GM21825 (cell line): ENCODE results near the gene EPHB1.
"Not testable (repeated sequence)": the region's sequence is repeated elsewhere in the genome, so short reads cannot be mapped to it uniquely, and the experiment has no call there.

Source experiments
- ATAC-seq: cut with Tn5 transposase; IDR thresholded peaks from one replicate; pipeline ENCODE4 v1.9.1; 2021; ENCODE audit warnings: mild to moderate bottlenecking, moderate library complexity; ENCODE audit not compliant: unreplicated experiment

EPHB1 gene

GRCh38 chr3:135034291-135034768 is 239.3 kb downstream of the EPHB1 start:
- ATAC-seq, result no peak

GRCh38 chr3:135034891-135035440 is 239.9 kb downstream of the EPHB1 start:
- no peak for ATAC-seq

DNA sequence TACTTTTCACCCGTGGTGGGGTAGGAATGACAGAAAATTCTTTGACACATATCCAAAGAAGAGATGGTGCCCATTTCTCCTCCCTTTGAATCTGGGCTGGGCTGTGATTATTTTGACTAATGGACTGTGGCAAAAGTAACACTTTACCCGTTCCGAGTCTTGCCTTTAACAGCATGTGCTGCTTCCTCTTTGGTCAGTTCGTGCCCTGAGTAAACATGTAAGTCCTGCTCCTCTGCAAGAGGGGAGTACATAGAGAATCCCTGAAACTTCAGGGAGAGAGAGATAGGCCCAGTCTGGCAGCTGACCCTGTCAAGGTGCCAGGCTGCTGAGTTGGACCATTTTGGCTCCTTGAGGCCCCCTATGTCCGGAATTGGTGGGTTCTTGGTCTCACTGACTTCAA is 243.1 kb downstream of the EPHB1 start:
- no peak for ATAC-seq

- not testable (repeated sequence) for ATAC-seq
These were observed 244.5 kb downstream of the EPHB1 start for GRCh38 chr3:135039536-135039935.

DNA sequence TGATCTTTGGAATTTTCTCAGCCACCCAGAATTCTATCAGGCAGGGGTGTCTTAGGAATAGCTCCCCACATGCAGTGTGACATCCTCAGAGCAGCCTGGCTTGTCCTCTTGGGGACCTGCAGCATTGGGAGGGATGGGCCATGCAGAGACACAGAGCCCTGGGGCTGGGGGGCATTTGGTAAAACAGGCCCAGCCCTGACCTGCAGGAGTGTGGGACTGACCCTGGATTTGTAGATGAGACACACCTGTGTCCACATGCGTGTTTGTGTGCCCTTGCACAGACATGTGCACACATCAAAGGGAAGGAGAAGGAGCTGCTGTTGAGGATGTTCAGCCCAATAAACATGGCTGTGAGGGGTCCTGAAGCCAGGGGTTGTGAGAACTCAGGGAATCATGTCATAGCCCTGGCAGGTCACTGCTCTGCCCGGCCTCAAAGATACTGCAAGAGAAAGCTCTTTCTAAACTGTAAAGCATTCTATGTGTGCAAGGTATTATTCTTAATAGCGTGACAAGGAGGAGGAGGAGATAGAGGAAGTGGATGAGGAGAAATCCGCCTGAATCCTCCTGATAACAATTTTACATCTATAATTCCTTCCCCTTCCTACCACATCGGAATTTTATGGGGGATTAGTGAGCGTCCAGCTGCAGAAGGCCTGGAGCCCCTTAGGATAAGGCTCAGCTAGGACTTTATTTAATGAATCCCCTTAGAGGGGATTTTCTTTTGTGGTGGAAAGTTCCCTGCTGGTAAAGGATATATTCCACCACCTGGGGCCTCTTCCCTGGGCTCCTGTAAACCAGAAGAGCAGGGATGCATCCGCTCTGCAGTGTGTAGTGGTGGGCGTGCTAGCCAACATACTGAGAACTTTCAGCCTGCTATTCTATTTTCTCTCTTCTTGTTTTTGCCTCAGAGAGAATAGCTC is 245.5 kb downstream of the EPHB1 start:
- ATAC-seq, result no peak

DNA sequence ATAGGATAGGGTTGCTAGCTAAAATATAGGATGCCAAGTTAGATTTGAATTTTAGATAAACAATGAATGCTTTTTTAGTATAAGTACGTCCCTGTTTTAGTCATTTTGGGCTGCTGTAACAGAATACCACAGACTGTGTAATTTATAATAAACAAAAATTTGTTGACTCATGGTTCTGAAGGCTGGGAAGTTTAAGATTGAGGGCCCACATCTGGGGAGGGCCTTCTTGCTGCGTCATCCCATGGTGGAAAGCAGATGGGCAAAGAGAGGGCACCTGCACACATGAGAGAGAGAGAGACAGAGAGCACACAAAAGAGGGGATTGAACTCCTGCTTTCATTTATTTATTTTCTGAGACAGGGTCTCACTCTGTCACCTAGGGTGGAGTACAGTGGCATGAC is 246.5 kb downstream of the EPHB1 start:
- no peak for ATAC-seq

GRCh38 chr3:135047061-135047460 is 252.0 kb downstream of the EPHB1 start:
- ATAC-seq, result no peak

- ATAC-seq, result no peak
These were observed 255.5 kb downstream of the EPHB1 start for GRCh38 chr3:135050536-135050935.

- no peak for ATAC-seq
These were observed 256.4 kb downstream of the EPHB1 start for GRCh38 chr3:135051409-135051973.

GRCh38 chr3:135055449-135055848 is 260.4 kb downstream of the EPHB1 start:
- no peak for ATAC-seq

- ATAC-seq, result no peak
These were observed 261.1 kb downstream of the EPHB1 start for GRCh38 chr3:135056084-135056730.

DNA sequence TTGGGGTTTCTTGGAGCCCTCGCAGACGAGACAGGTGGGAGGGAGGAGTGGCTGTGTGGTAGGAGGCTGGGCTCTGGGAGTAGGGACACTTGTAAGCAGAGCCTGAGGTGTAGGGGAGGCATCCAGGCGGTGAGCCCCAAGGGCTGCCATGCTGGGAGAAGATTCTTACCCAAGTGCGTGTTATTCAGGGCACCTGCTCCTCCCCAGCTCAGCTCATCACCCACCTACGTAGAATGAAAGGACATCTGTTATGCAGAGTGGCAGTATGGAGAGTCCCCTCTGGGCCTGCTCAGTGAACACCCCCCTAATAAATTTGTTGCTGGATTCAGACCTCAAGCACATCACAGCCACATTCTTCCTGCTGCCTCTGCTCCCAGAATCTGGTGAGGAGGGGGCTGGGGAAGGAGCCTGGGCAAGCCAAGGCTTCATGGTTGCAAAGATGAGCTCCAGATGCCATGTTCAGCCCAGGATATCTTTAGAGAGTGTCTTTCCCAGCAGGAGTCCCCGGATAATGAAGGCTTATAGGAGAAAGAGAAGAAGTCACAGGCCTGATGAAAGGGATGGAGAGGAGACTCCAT is 261.8 kb downstream of the EPHB1 start:
- ATAC-seq, result no peak

DNA sequence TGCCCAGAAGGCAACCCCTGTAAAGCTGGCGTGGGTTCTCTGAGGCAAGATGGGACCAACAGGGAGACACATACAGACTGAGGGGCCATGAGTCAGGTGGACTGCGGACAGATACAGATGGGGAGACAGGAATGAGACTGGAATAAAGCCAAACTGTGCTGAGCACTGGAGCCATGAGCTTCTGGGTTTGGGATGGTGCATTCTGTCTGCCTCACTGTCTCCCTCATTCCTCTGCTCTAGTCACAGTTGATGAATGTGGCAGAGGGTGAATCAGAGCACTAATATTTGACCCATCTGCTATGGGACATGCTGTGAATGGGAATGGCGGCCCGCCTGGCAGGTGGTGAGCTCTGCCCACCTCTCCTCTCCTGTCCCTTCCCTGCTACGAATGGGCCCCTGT is 262.9 kb downstream of the EPHB1 start:
- no peak for ATAC-seq

GRCh38 chr3:135059580-135059979 is 264.5 kb downstream of the EPHB1 start:
- no peak for ATAC-seq

GRCh38 chr3:135066844-135067727 is 272.0 kb downstream of the EPHB1 start:
- not testable (repeated sequence) for ATAC-seq

DNA sequence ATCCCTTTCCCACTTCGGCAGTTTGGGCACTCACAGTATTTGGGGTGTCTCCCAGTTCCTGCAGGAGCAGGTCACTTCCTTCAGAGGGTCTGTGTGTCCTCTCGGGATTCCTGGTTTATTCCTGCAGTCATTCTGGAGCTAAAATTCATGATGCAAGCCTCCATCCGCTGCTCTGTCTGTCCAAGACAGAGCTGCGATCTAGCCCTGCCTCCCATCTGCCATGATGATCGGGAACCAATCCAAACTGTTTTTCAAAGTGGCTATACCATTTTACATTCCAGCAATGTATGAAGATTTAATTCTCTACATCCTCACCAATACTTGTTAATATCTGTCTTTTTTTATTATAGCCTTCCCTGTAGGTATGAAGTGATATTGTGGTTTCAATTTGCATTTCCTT is 273.0 kb downstream of the EPHB1 start:
- ATAC-seq, result no peak

DNA sequence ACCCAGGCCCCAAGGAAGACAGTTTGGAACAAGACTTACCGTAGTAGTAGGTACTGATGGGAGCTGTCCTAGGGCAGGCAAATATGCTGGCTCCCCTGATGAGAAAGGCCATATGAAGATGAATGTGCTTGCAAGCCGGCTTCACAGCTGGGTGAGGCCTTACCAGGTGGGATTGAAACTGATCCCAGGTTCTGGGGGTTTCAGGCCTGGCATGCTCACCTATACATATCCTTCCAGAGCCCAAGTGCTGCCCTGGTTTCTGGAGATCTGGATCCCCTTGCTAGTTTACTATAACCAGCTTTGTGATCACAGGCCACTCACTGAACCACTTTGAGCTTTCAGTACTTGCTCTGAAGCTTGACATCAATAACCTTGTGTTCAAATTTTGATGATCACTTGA is 274.3 kb downstream of the EPHB1 start:
- ATAC-seq, result no peak

GRCh38 chr3:135071483-135071882 is 276.4 kb downstream of the EPHB1 start:
- ATAC-seq, result no peak

DNA sequence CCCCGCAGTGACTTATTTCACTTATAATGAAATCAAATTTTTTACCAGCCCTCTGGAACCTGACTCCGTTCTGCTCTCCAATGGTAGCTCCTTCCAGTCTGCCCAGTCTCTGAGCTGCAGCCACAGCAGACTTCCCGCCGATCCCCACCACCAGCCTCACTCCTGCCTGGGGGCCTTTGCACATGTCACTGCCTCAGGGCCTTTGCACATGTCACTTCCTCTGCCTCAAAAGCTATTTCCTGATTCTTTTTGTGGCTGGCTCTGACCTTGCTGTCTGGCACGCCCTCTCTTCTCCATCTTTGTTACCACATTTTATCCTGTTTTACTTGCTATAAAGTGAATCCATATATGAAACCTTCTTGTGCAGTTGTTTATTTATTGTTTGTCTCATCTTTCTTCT is 277.4 kb downstream of the EPHB1 start:
- ATAC-seq, result no peak

DNA sequence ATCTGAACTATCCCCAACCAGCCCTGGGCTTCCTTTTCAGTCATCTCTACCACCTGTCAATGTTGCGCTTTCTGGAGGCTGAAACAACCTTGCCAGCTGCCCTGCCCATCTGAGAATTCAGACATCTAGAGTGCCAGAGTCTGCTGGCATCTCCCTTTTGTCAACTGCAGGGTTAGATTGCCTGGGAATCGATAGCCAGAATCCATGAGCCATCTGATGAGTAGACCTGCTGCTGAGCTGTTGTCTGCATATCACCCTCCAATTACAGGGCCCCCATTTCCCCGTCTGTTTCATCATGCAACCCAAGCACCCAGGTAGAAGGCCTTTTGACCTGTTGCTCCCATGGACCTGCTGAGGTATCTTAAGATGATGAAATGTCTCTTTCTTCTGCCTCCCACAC is 280.1 kb downstream of the EPHB1 start:
- no peak for ATAC-seq
